Measurements from ENCODE around the gene HDLBP.

GRCh38 chr2:241257419-241258032 lies 57.9 kb downstream of the HDLBP start:
- TF ChIP-seq CTCF (IDR thresholded peaks at IDR 0.05 in 4 of 5, conservative IDR thresholded peaks at IDR 0.05 in 1 of 5) (no peak), POLR2A (IDR thresholded peaks at IDR 0.05) (no peak)

All from gastrocnemius medialis (tissue), 4 donors.